ENCODE measurements around the gene RHBG. TPM values are rescaled to one million over a fixed set of nuclear protein-coding genes. Genes with fewer than 3 reads are reported as not detected.

The RHBG gene
- total RNA-seq, 4 donors from 2014 or later = not detected

DNA sequence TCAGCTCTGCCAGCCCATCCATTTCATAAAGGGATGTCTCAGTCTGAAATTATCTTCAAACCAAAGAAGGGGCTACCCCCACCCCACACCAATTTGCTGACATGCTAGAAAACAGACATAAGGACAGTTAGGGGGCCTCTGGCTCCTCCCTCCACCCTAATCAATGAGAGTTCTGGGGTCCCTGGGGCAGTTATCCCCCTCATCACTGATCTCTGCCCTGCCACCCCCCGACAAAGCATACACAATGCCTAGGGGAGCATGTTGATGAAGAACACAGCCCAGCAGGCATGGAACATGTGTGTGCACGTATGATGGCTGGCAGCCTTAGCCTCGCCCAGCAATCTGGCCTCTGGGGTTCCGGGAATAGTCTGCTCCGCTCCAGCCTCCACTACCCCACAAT, 58.9 kb downstream of the RHBG start:
- no peak for TF ChIP-seq POLR2A (IDR thresholded peaks at IDR 0.05)
- TF ChIP-seq, protein P1, sequence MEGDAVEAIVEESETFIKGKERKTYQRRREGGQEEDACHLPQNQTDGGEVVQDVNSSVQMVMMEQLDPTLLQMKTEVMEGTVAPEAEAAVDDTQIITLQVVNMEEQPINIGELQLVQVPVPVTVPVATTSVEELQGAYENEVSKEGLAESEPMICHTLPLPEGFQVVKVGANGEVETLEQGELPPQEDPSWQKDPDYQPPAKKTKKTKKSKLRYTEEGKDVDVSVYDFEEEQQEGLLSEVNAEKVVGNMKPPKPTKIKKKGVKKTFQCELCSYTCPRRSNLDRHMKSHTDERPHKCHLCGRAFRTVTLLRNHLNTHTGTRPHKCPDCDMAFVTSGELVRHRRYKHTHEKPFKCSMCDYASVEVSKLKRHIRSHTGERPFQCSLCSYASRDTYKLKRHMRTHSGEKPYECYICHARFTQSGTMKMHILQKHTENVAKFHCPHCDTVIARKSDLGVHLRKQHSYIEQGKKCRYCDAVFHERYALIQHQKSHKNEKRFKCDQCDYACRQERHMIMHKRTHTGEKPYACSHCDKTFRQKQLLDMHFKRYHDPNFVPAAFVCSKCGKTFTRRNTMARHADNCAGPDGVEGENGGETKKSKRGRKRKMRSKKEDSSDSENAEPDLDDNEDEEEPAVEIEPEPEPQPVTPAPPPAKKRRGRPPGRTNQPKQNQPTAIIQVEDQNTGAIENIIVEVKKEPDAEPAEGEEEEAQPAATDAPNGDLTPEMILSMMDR (IDR thresholded peaks at IDR 0.05 in 4 of 5, conservative IDR thresholded peaks at IDR 0.05 in 1 of 5) = no peak
- Histone ChIP-seq H3K9me3 (no peaks in the 10 kb centered on the region), H3K27me3 (peaks cover 59 to 79% (median 68%) of the 10 kb centered on the region in 3 donors), H3K36me3 (no peaks in the 10 kb centered on the region), H3K27ac (no peak overlapping the region), H3K4me1 (no peaks in the 10 kb centered on the region), H3K4me3 (no peak overlapping the region)
- intact Hi-C loops (cut with DNase I; ENCODE audit: low total_unique reads) = no loop called here
- ATAC-seq (no peak), DNase-seq (no peak)
- in situ Hi-C loops (cut with MboI; ENCODE audit: low sequenced_read_pairs in 4 of 4) = no loop called here

DNA sequence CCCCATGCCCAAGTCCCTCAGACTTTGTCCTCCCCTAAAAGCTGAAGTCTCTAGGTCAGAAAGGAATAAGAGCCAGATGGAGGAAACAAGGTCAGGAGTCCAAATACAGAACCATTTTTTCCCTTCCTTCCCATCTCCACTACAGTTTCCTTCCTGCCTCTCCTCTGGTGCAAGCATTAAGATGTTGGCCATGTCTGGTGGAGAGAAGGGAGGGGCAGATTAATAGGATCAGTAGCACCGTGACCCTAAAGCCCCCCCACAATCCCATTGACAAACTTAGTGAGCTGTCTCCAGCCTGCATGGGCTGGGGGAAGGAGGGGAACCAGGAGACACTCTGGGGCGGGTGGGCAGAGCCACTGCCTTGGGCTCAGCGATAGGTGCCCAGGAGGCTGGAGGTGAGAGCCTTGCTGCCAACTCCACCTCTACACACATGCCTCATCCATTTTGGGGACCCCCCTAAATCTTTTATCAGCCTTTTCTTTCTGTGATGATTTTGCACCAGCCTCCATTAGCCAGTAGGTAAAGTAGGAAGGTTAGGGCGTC, 59.8 kb downstream of the RHBG start:
- Histone ChIP-seq H3K27me3 (peaks cover 55 to 79% (median 68%) of the 10 kb centered on the region in 3 donors), H3K9me3 (no peaks in the 10 kb centered on the region), H3K36me3 (no peaks in the 10 kb centered on the region), H3K4me1 (no peaks in the 10 kb centered on the region), H3K4me3 (no peak overlapping the region), H3K27ac (no peak overlapping the region)
- in situ Hi-C loops (cut with MboI; ENCODE audit: low sequenced_read_pairs in 4 of 4) (no loop called here), intact Hi-C loops (cut with DNase I; ENCODE audit: low total_unique reads) (no loop called here)
- TF ChIP-seq POLR2A (IDR thresholded peaks at IDR 0.05) = no peak
- TF ChIP-seq, protein P1 (IDR thresholded peaks at IDR 0.05 in 4 of 5, conservative IDR thresholded peaks at IDR 0.05 in 1 of 5) = no peak
- DNase-seq (no peak), ATAC-seq (no peak)

DNA sequence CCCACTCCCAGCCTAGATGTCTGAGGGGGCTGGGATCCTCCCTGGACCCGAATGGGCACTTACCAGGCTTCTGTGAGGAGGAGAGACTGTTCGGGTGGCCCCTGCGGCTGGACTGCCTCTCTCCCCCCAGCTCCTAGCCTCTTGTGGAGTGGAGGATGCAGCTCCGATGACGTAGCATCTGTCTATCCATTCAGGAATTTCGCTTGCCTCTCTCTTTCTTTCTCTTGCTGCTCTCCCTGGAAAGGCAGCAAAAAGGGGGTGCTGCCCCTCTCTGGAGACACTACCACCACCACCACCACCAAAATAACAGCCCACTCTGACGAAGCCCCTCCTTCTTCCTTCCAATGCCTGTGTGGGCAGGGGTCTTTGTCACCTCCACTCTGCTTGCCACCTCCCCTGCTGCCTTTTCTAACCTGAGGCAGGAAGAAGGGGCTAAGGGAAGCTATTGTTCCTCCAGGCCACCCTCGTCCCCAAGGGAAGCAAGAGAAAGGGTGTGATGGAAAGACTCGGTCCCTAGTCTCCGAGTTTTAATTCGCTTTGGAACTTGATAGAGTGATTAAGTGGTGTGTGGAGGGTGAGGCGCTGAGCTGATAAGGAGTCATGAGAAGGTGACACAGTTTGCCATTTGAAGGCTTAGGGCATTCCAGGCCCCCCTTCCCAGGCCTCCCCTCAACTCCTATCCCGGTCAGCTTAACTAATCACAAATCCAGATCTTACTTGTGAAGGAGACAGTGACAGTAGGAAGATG, 60.5 kb downstream of the RHBG start:
- no peaks in the 10 kb centered on the region for H3K4me1 ChIP-seq
- TF ChIP-seq, protein P1 (IDR thresholded peaks at IDR 0.05 in 4 of 5, conservative IDR thresholded peaks at IDR 0.05 in 1 of 5) = no peak
- no peak for TF ChIP-seq POLR2A (IDR thresholded peaks at IDR 0.05)
- in situ Hi-C loops (cut with MboI; ENCODE audit: low sequenced_read_pairs in 4 of 4) = loop anchor here in 1 of 4 donors (5.0 kb wide), 1 partner anchor 42 kb away; no protein-coding TSS in a partner anchor
- ATAC-seq (no peak), DNase-seq (no peak)
- H3K4me3 ChIP-seq = no peak overlapping the region
- H3K36me3 ChIP-seq = no peaks in the 10 kb centered on the region
- intact Hi-C loops (cut with DNase I; ENCODE audit: low total_unique reads) = no loop called here
- H3K27ac ChIP-seq = no peak overlapping the region
- H3K27me3 ChIP-seq = peaks cover 62 to 80% (median 68%) of the 10 kb centered on the region in 3 donors
- no peaks in the 10 kb centered on the region for H3K9me3 ChIP-seq

DNA sequence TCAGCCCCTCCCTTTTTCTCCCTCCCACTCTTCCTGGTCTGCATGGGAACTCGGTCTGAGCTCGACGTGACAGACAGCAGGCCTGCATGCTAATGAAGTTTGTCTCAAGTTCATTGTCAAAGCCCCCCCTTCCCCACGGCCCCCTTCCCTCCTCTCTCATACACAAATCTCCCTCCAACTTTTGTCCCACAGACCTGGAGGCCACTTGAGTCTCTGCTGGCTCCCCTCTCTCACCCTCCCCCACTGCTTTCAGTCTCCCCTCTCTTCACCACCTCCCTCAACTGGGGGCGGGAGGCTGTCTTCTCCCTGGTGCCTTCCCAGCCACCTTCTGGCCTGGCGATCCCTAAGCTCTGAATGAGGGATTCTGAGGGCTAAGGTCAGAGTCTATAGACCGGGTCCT, 61.3 kb downstream of the RHBG start:
- H3K4me3 ChIP-seq = no peak overlapping the region
- DNase-seq = no peak
- H3K27me3 ChIP-seq = peaks cover 70 to 81% (median 71%) of the 10 kb centered on the region in 3 donors
- H3K4me1 ChIP-seq = no peaks in the 10 kb centered on the region
- no peaks in the 10 kb centered on the region for H3K36me3 ChIP-seq
- no peak overlapping the region for H3K27ac ChIP-seq
- no peak for TF ChIP-seq POLR2A (IDR thresholded peaks at IDR 0.05)
- TF ChIP-seq, protein P1 (IDR thresholded peaks at IDR 0.05 in 4 of 5, conservative IDR thresholded peaks at IDR 0.05 in 1 of 5) = no peak
- intact Hi-C loops (cut with DNase I; ENCODE audit: low total_unique reads) = no loop called here
- H3K9me3 ChIP-seq = no peaks in the 10 kb centered on the region
- in situ Hi-C loops (cut with MboI; ENCODE audit: low sequenced_read_pairs in 4 of 4) = loop anchor here in 1 of 4 donors (5.0 kb wide), 1 partner anchor 43 kb away; no protein-coding TSS in a partner anchor
- no peak for ATAC-seq

Measured in gastrocnemius medialis (tissue), 4 donors.